Activated naive CD8-positive, alpha-beta T cell (primary cell): ENCODE results near the gene CTRL.

ENCODE experiments used
- H3K27ac Mint-ChIP-seq: one replicate; pipeline ENCODE4 v1.8.0; 2021; ENCODE audit warnings: mixed read lengths
- H3K27me3 Mint-ChIP-seq: one replicate; pipeline ENCODE4 v1.8.0; 2021; ENCODE audit warnings: mixed read lengths
- H3K36me3 Mint-ChIP-seq: one replicate; pipeline ENCODE4 v1.8.0; 2021; ENCODE audit warnings: mixed read lengths
- H3K4me1 Mint-ChIP-seq: one replicate; pipeline ENCODE4 v1.8.0; 2021; ENCODE audit warnings: low read depth, mixed read lengths
- H3K4me3 Mint-ChIP-seq: one replicate; pipeline ENCODE4 v1.8.0; 2021; ENCODE audit warnings: mild to moderate bottlenecking, mixed read lengths
- H3K9me3 Mint-ChIP-seq: one replicate; pipeline ENCODE4 v1.8.0; 2021; ENCODE audit warnings: low read depth, mixed read lengths

Gene CTRL

DNA sequence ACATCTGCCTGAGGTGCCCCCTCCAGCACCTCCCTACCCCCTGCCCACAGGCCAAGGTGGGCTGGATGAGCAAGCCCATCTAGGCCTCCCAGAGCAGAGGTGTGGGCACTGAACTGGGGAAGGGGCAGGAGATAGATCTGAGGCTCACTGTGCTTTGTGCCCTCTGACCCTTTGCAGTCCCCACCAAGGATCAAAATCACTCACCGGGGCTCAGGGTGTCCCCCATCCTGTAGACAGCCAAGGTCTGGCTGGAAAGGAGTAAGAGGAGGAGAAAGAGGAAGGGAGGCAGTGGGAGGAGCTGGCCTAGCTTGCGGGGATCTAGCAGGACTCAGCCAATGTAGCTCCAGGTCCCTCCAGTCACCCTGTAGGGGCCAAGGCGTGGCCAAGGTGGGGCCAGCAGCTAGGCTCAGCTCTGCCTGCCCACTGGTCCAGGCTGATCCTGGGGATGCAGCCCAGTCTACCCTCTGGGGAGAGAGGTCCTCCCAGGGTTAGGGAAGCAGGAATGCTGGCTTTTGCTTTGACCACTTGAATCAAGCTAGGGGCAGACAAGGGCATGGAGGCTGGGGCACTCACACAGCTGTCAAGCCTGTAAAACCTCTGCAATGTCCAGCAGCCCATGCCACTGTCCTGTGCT is 35.0 kb upstream of the CTRL start:
- peak overlapping the region; percentile 95 for H3K27ac Mint-ChIP-seq
- H3K27me3 Mint-ChIP-seq, result no peaks in the 10 kb centered on the region
- no peaks in the 10 kb centered on the region for H3K9me3 Mint-ChIP-seq
- H3K36me3 Mint-ChIP-seq, result peaks cover 2% of the 10 kb centered on the region
- H3K4me3 Mint-ChIP-seq, result peak overlapping the region; percentile 97
- peaks cover 24% of the 10 kb centered on the region for H3K4me1 Mint-ChIP-seq

GRCh38 chr16:67965668-67966548 is 34.2 kb upstream of the CTRL start:
- no peak overlapping the region for H3K4me3 Mint-ChIP-seq
- H3K9me3 Mint-ChIP-seq, result no peaks in the 10 kb centered on the region
- H3K27ac Mint-ChIP-seq, result no peak overlapping the region
- H3K36me3 Mint-ChIP-seq, result peaks cover 2% of the 10 kb centered on the region
- no peaks in the 10 kb centered on the region for H3K27me3 Mint-ChIP-seq
- H3K4me1 Mint-ChIP-seq, result peaks cover 24% of the 10 kb centered on the region

GRCh38 chr16:67964477-67965131 is 32.9 kb upstream of the CTRL start:
- Mint-ChIP-seq H3K4me1 (peaks cover 21% of the 10 kb centered on the region), H3K36me3 (peaks cover 2% of the 10 kb centered on the region), H3K4me3 (no peak overlapping the region), H3K27ac (no peak overlapping the region), H3K9me3 (no peaks in the 10 kb centered on the region), H3K27me3 (no peaks in the 10 kb centered on the region)

DNA sequence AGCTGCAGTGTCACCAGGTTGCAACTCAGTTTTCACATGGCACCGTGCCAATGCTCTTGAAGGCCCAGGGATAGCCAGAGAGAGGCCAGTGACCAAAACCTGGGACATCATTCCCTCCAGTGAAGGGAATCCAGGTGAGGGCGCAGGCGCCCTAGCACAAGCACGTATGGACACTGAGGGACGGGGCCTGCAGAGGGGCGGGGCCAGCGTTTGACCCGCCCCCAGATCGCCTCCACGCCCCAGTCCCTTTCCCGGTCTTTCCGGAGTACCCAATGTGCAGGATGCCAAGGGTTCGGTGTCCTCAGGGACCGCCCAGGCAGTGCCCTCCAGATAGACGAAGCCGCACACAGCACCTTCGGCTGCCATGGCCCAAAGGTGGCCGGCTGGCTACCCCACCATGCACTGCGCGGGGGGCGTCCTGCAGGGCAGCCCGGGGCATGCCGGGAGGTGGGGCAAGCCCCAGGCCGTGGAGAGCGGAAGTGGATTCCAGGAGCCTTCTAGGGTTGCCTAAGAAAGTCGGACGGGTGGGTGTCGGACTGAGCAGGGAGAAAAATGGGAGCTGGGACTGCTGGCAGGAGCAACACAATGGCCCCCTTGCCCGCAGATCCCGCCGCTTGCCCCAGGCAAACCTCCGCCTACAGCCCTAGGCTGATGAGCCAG is 32.1 kb upstream of the CTRL start:
- Mint-ChIP-seq H3K36me3 (peaks cover 2% of the 10 kb centered on the region), H3K27ac (no peak overlapping the region), H3K27me3 (no peaks in the 10 kb centered on the region), H3K4me3 (no peak overlapping the region), H3K9me3 (no peaks in the 10 kb centered on the region), H3K4me1 (peaks cover 19% of the 10 kb centered on the region)

- peaks cover 19% of the 10 kb centered on the region for H3K4me1 Mint-ChIP-seq
- H3K36me3 Mint-ChIP-seq, result peaks cover 2% of the 10 kb centered on the region
- no peak overlapping the region for H3K4me3 Mint-ChIP-seq
- no peaks in the 10 kb centered on the region for H3K9me3 Mint-ChIP-seq
- H3K27ac Mint-ChIP-seq, result no peak overlapping the region
- H3K27me3 Mint-ChIP-seq, result no peaks in the 10 kb centered on the region
Measured at GRCh38 chr16:67963292-67963661, 31.6 kb upstream of the CTRL start.

GRCh38 chr16:67962135-67962534 is 30.5 kb upstream of the CTRL start:
- Mint-ChIP-seq H3K9me3 (no peaks in the 10 kb centered on the region), H3K27me3 (no peaks in the 10 kb centered on the region), H3K27ac (no peak overlapping the region), H3K4me3 (no peak overlapping the region), H3K36me3 (peaks cover 2% of the 10 kb centered on the region), H3K4me1 (peaks cover 12% of the 10 kb centered on the region)

DNA sequence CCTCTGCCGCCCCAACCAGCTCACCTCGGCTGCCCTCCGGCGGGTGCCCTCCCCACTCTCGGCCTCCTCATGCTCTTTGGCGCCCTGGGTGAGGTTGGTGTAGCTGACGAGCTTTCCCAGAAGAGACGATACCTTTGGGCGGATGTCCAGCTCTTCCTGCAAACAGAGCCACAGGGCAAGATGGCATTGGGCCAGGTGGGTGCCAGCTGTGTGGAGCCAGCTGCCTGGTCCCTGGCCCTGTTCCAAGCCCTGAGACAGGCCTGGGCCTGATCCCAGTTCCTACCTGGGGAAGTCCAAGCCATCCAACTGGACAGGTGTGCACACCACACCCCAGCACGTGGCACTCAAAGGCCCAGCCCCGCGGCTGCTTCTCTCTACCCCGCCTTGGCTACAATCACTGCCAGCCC is 29.9 kb upstream of the CTRL start:
- H3K27me3 Mint-ChIP-seq, result no peaks in the 10 kb centered on the region
- no peaks in the 10 kb centered on the region for H3K9me3 Mint-ChIP-seq
- H3K27ac Mint-ChIP-seq, result no peak overlapping the region
- peaks cover 6% of the 10 kb centered on the region for H3K4me1 Mint-ChIP-seq
- peaks cover 2% of the 10 kb centered on the region for H3K36me3 Mint-ChIP-seq
- H3K4me3 Mint-ChIP-seq, result no peak overlapping the region

DNA sequence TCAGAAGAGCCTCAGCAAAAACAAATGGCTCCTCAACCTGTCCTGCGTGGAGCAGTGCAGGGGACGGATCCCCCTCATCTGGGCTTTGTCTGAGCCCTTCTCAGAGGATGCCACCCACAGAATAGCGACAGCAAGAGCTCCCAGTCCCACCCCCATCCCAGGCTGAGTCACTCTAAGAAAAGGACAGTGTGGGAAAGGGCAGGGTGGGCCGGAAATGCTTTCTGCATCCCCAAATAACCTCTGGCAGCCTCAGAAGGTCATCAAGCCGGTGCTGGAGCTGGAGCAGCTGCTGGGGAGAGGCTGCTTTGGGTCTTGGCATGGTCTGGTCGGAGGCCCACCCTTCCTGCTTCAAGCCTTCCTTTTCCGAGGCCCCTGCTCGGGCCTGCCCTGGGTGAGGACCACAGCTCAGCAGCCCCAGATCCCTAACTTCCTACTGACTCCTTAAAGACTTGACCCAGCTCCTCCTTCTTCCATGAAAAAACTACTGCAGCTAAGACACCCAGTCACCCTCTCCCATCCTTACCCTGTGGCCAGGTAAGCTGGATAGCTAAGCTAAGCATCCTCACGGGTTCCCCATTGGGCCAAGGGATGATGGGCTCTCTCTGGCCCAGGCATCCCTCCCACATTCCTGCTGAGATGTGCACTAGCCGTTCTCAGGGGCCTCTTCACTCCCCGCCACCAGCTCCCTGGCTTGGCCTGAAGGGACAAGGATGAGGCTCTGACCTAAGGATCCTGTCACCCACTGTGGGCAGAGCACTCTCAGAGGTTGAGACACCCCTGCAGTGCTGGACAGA is 28.1 kb upstream of the CTRL start:
- Mint-ChIP-seq H3K4me3 (no peak overlapping the region), H3K27ac (no peak overlapping the region), H3K4me1 (peaks cover 2% of the 10 kb centered on the region), H3K9me3 (no peaks in the 10 kb centered on the region), H3K27me3 (no peaks in the 10 kb centered on the region), H3K36me3 (peaks cover 2% of the 10 kb centered on the region)

- H3K27ac Mint-ChIP-seq, result no peak overlapping the region
- H3K4me3 Mint-ChIP-seq, result no peak overlapping the region
- H3K36me3 Mint-ChIP-seq, result no peaks in the 10 kb centered on the region
- no peaks in the 10 kb centered on the region for H3K27me3 Mint-ChIP-seq
- no peaks in the 10 kb centered on the region for H3K9me3 Mint-ChIP-seq
- no peaks in the 10 kb centered on the region for H3K4me1 Mint-ChIP-seq
Measured at GRCh38 chr16:67957622-67958021, 26.0 kb upstream of the CTRL start.

GRCh38 chr16:67954421-67955196 is 22.9 kb upstream of the CTRL start:
- Mint-ChIP-seq H3K27me3 (no peaks in the 10 kb centered on the region), H3K9me3 (no peaks in the 10 kb centered on the region), H3K4me3 (no peak overlapping the region), H3K4me1 (no peaks in the 10 kb centered on the region), H3K36me3 (no peaks in the 10 kb centered on the region), H3K27ac (no peak overlapping the region)

- Mint-ChIP-seq H3K4me1 (no peaks in the 10 kb centered on the region), H3K9me3 (no peaks in the 10 kb centered on the region), H3K27ac (no peak overlapping the region), H3K27me3 (no peaks in the 10 kb centered on the region), H3K4me3 (no peak overlapping the region), H3K36me3 (no peaks in the 10 kb centered on the region)
Measured at GRCh38 chr16:67953641-67954375, 22.1 kb upstream of the CTRL start.

DNA sequence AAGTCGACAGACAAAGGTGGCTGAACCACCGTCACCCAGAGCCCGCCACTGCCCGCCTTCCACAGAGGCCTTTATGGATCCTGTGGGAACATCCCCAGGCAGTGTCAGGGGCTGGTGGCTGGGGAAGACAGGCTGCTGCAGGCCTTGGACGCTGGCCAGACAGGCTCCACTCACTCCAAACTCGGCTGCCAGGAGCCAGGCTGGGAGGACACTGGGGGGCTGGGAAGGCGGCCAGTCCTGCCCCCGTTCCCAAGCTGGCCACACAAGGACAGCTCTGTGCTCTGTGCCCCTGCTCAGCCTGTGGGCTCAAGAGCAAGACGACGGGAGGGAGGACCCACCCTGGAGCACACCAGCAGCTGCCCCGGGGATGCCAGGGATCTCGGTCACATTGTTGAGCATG is 19.8 kb upstream of the CTRL start:
- Mint-ChIP-seq H3K4me3 (no peak overlapping the region), H3K36me3 (no peaks in the 10 kb centered on the region)

GRCh38 chr16:67950335-67950843 is 18.7 kb upstream of the CTRL start:
- Mint-ChIP-seq H3K36me3 (no peaks in the 10 kb centered on the region), H3K9me3 (no peaks in the 10 kb centered on the region), H3K4me1 (no peaks in the 10 kb centered on the region), H3K4me3 (no peak overlapping the region), H3K27me3 (no peaks in the 10 kb centered on the region), H3K27ac (no peak overlapping the region)

More for the DNA sequence above, 19.8 kb upstream of the CTRL start:
- H3K9me3 Mint-ChIP-seq, result no peaks in the 10 kb centered on the region
- no peaks in the 10 kb centered on the region for H3K27me3 Mint-ChIP-seq
- H3K4me1 Mint-ChIP-seq, result no peaks in the 10 kb centered on the region
- no peak overlapping the region for H3K27ac Mint-ChIP-seq
